Endothelial cell of umbilical vein (primary cell): ENCODE results near the gene UNC5C. TPM values are rescaled to one million over a fixed set of nuclear protein-coding genes. Genes with fewer than 3 reads are reported as not detected.

Experiments used
- BruUV-seq: library from RNA; stranded (reverse); fragments of 400-500 nt; replicated peaks from 2 replicates; lab custom pipeline; 2021; lab: Mats Ljungman, UMichigan
- CTCF ChIA-PET: fragments of 300-600, 350-600 bp; sonication (Branson Sonifier 250); formaldehyde crosslinking; loops from one replicate; lab custom pipeline; 2021; ENCODE audit warnings: antibody characterized with exemption, inconsistent platforms; lab: Charles Lee
- POLR2A ChIA-PET: fragments of 300-600, 350-600 bp; sonication (Branson Sonifier 250); formaldehyde crosslinking; loops from one replicate; lab custom pipeline; 2021; ENCODE audit warnings: antibody characterized with exemption, inconsistent platforms; lab: Charles Lee
- DNase-seq: peaks from one replicate; pipeline ENCODE4 v3.0.0-alpha.2; 2011; ENCODE audit warnings: low read depth, low spot score
- FAIRE-seq: peaks from 2 replicates; lab custom pipeline; 2011; peaks lifted over from hg19 to GRCh38; lab: Jason Lieb, UNC
- H2AFZ ChIP-seq: 2 replicates; pipeline ENCODE4 v1.6.0; 2012; ENCODE audit warnings: low read depth, low read length, control low read depth, inconsistent platforms
- H3K27ac ChIP-seq: 2 replicates; pipeline ENCODE4 v1.5.1; 2011; ENCODE audit warnings: low read depth, mild to moderate bottlenecking, control low read depth, low read length, moderate library complexity; ENCODE audit not compliant: insufficient read depth
- H3K27me3 ChIP-seq, 2 experiments: 2 replicates each; pipeline versions ENCODE4 v1.6.0 to v1.6.1; 2011; ENCODE audit warnings: low read length in 2 of 2, mixed read lengths in 1 of 2; ENCODE audit not compliant: control insufficient read depth in 2 of 2, insufficient read depth in 2 of 2
- H3K36me3 ChIP-seq, 2 experiments: 2 replicates in 1 of 2; 3 replicates in 1 of 2; pipeline ENCODE4 v1.5.1; 2011; ENCODE audit warnings: low read length in 2 of 2, mild to moderate bottlenecking in 1 of 2, moderate library complexity in 1 of 2; ENCODE audit not compliant: control insufficient read depth in 2 of 2, insufficient read depth in 2 of 2; ENCODE audit errors: extremely low read depth in 1 of 2
- H3K4me1 ChIP-seq: 3 replicates; pipeline ENCODE4 v1.5.1; 2011; ENCODE audit warnings: mild to moderate bottlenecking, low read length; ENCODE audit not compliant: control insufficient read depth, insufficient read depth; ENCODE audit errors: extremely low read depth
- H3K4me2 ChIP-seq: 2 replicates; pipeline ENCODE4 v1.6.1; 2011; ENCODE audit warnings: low read length, control low read depth, mixed read lengths; ENCODE audit not compliant: insufficient read depth
- H3K4me3 ChIP-seq, 3 experiments: fragments of 200-600 bp in 1 of 3; sonication (generic), shearing (Covaris generic) in 1 of 3; replicated peaks in 1 of 3; 2 replicates each; pipeline ENCODE4 v1.5.1; 2011 to 2016; ENCODE audit warnings: control low read depth in 3 of 3, low read length in 3 of 3, mild to moderate bottlenecking in 2 of 3, inconsistent platforms in 1 of 3, low read depth in 1 of 3, moderate library complexity in 1 of 3; ENCODE audit not compliant: insufficient read depth in 1 of 3
- H3K79me2 ChIP-seq: 2 replicates; pipeline ENCODE4 v1.6.0; 2012; ENCODE audit warnings: low read length, inconsistent platforms; ENCODE audit not compliant: control insufficient read depth, insufficient read depth
- H3K9ac ChIP-seq: replicated peaks from 2 replicates; pipeline ENCODE3; 2011; ENCODE audit warnings: low read length, control low read depth; ENCODE audit not compliant: insufficient read depth; ENCODE audit errors: extremely low read depth
- H3K9me1 ChIP-seq: replicated peaks from 3 replicates; pipeline ENCODE4 v1.6.0; 2011; ENCODE audit warnings: mild to moderate bottlenecking, low read length; ENCODE audit not compliant: control insufficient read depth, insufficient read depth; ENCODE audit errors: extremely low read depth
- H3K9me3 ChIP-seq: replicated peaks from 2 replicates; pipeline ENCODE4 v1.5.1; 2012; ENCODE audit warnings: low read length, inconsistent platforms; ENCODE audit not compliant: control insufficient read depth, insufficient read depth
- H4K20me1 ChIP-seq: replicated peaks from 2 replicates; pipeline ENCODE3; 2011; ENCODE audit warnings: mild to moderate bottlenecking, low read length; ENCODE audit not compliant: control insufficient read depth, insufficient read depth; ENCODE audit errors: extremely low read depth
- EZH2 ChIP-seq: IDR thresholded peaks from 2 replicates; pipeline ENCODE4 v1.6.1; 2012; ENCODE audit warnings: borderline replicate concordance, low read depth, mild to moderate bottlenecking, moderate library complexity, low read length, inconsistent platforms; ENCODE audit not compliant: severe bottlenecking
- FOS ChIP-seq: IDR thresholded peaks from 2 replicates; pipeline ENCODE4 v1.6.1; 2011; ENCODE audit warnings: mild to moderate bottlenecking, low read length, moderate library complexity, borderline replicate concordance; ENCODE audit not compliant: insufficient read depth
- GATA2 ChIP-seq: IDR thresholded peaks from 2 replicates; pipeline ENCODE4 v1.7.0; 2011; ENCODE audit warnings: low read depth, mild to moderate bottlenecking, moderate library complexity, mixed read lengths, low read length; ENCODE audit not compliant: insufficient read length, insufficient read depth
- JUN ChIP-seq: IDR thresholded peaks from 2 replicates; pipeline ENCODE4 v1.6.1; 2011; ENCODE audit warnings: borderline replicate concordance, low read depth; ENCODE audit not compliant: insufficient read length, insufficient read depth
- MYC ChIP-seq: IDR thresholded peaks from one replicate; pipeline ENCODE4 v1.6.1; 2011; ENCODE audit warnings: mild to moderate bottlenecking, low read depth, low read length
- POLR2A ChIP-seq: IDR thresholded peaks from 2 replicates; pipeline ENCODE4 v1.6.1; 2012; ENCODE audit warnings: low read depth, mild to moderate bottlenecking, control low read depth, low read length
- POLR2AphosphoS5 ChIP-seq: IDR thresholded peaks from 2 replicates; pipeline ENCODE4 v1.6.1; 2012; ENCODE audit warnings: low read depth, mild to moderate bottlenecking, control low read depth, low read length, moderate library complexity; ENCODE audit not compliant: insufficient read depth
- dilution Hi-C: fragments of 300-500 bp; cut with MboI; formaldehyde crosslinking; loops from one replicate; pipeline ENCODE4 v1.15.0; 2019; ENCODE audit warnings: low sequenced_read_pairs; ENCODE audit not compliant: extremely low pct_ligation_motif_present
- intact Hi-C: fragments of 100-400 bp; cut with micrococcal nuclease; formaldehyde crosslinking; loops from one replicate; pipeline ENCODE4 v1.10.0; 2022
- polyA plus RNA-seq, 4 experiments: library from polyadenylated mRNA; depleted of rRNA in 3 of 4; stranded (reverse) in 3 of 4; unstranded in 1 of 4; fragments of >200 nt; gene quantifications; 2 replicates each; pipeline versions ENCODE4 v1.2.1 to v1.2.3, GENCODE V29; 2011 to 2012; ENCODE audit warnings: missing spikeins in 1 of 4
- total RNA-seq: library from RNA; stranded (reverse); gene quantifications from 2 replicates; pipeline ENCODE4 v1.2.3, GENCODE V29; 2021
- TF ChIP-seq, protein P1 (sequence below): IDR thresholded peaks from 2 replicates; pipeline ENCODE4 v1.6.1; 2011; ENCODE audit not compliant: insufficient read depth, insufficient read length
- TF ChIP-seq, protein P2 (sequence below), 2 donors: IDR thresholded peaks; 1 replicate in 1 of 2; 2 replicates in 1 of 2; pipeline ENCODE4 v1.5.1; 2011; ENCODE audit warnings: low read length in 2 of 2, mild to moderate bottlenecking in 2 of 2, moderate library complexity in 2 of 2, control low read depth in 1 of 2, inconsistent platforms in 1 of 2, low read depth in 1 of 2; ENCODE audit not compliant: insufficient read depth in 1 of 2; ENCODE audit errors: extremely low read depth in 1 of 2

The UNC5C gene
- total and polyA plus RNA-seq, 2 donors (not counting 3 experiments of a cell fraction or from before 2014, with no cell fraction given), result 0.44 to 0.53 TPM

DNA sequence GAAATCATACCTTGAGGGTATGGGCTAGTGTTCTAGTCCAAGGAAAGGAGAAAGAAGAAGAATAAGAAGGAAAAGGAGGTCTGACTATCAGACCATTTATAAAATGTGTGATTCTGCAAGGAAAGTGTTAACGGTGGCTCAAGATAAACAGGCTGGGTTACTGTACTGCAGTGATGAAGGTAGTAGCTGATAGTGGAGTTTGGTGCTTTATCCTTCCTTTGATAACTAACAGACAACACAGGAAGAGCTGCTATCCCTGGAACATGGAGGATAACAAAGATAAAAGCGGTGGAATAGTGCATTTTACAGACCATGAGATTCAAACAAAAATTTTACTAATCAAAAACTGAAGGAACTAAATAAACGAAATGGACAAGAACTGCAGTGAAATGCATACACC, 2.6 kb downstream of the UNC5C start:
- H3K4me1 ChIP-seq, result peaks cover 20% of the 10 kb centered on the region
- H3K27ac ChIP-seq, result no peak overlapping the region
- TF ChIP-seq GATA2 (no peak), POLR2A (no peak), EZH2 (no peak), JUN (no peak), MYC (no peak), FOS (no peak), POLR2AphosphoS5 (no peak)
- TF ChIP-seq, protein P1, sequence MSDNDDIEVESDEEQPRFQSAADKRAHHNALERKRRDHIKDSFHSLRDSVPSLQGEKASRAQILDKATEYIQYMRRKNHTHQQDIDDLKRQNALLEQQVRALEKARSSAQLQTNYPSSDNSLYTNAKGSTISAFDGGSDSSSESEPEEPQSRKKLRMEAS, result no peak
- TF ChIP-seq, protein P2, sequence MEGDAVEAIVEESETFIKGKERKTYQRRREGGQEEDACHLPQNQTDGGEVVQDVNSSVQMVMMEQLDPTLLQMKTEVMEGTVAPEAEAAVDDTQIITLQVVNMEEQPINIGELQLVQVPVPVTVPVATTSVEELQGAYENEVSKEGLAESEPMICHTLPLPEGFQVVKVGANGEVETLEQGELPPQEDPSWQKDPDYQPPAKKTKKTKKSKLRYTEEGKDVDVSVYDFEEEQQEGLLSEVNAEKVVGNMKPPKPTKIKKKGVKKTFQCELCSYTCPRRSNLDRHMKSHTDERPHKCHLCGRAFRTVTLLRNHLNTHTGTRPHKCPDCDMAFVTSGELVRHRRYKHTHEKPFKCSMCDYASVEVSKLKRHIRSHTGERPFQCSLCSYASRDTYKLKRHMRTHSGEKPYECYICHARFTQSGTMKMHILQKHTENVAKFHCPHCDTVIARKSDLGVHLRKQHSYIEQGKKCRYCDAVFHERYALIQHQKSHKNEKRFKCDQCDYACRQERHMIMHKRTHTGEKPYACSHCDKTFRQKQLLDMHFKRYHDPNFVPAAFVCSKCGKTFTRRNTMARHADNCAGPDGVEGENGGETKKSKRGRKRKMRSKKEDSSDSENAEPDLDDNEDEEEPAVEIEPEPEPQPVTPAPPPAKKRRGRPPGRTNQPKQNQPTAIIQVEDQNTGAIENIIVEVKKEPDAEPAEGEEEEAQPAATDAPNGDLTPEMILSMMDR (IDR thresholded peaks at IDR 0.05; ENCODE audit: extremely low read depth in 1 of 2, insufficient read depth in 1 of 2, low read depth in 1 of 2, low read length in 2 of 2), result no peak
- H3K4me3 ChIP-seq, result no peak overlapping the region
- no peaks in the 10 kb centered on the region for H3K36me3 ChIP-seq
- dilution Hi-C loops, result no loop called here
- ChIA-PET CTCF (interaction anchor here (1.3 to 3.7 kb wide), 3 partner anchors 8 to 379 kb away, joined by 3 to 21 read pairs (median 15); no protein-coding TSS in a partner anchor), POLR2A (no interaction called here)
- intact Hi-C loops, result loop anchor here (10.0 kb wide), 1 partner anchor 809 kb away; no protein-coding TSS in a partner anchor
- H3K9me3 ChIP-seq, result no peaks in the 10 kb centered on the region
- BruUV-seq, result no TSS peak
- no peak overlapping the region for H3K9ac ChIP-seq
- H3K9me1 ChIP-seq, result no peaks in the 10 kb centered on the region
- H3K4me2 ChIP-seq, result no peak overlapping the region
- no peak for FAIRE-seq
- no peak overlapping the region for H2AFZ ChIP-seq
- H3K27me3 ChIP-seq, result peaks cover 26 to 27% of the 10 kb centered on the region in 2 experiments
- H3K79me2 ChIP-seq, result no peaks in the 10 kb centered on the region
- no peaks in the 10 kb centered on the region for H4K20me1 ChIP-seq
- DNase-seq, result no peak
